Omental fat pad (tissue), 4 donors: ENCODE results near the gene MINPP1. TPM values are rescaled to one million over a fixed set of nuclear protein-coding genes. Genes with fewer than 3 reads are reported as not detected.
"Not testable (repeated sequence)": the region's sequence is repeated elsewhere in the genome, so short reads cannot be mapped to it uniquely, and the experiment has no call there.

Experiments
- ATAC-seq: fragments of 150-250 bp; one replicate; pipeline ENCODE4 v1.9.1; 2016; ENCODE audit warnings: mild to moderate bottlenecking, moderate library complexity; ENCODE audit not compliant: low FRiP score
- DNase-seq: peaks from one replicate; pipeline ENCODE4 v3.0.0-alpha.2; 2019; ENCODE audit warnings: low spot score
- total RNA-seq, 4 donors: library from RNA; depleted of rRNA; stranded (reverse); fragments of >200 nt; gene quantifications; one replicate each; pipeline ENCODE4 v1.1.0, GENCODE V29; 2016
- TF ChIP-seq, protein P1 (sequence below), 3 donors: fragments of 450-650 bp; IDR thresholded peaks; one replicate each; pipeline ENCODE4 v1.5.1; 2016 to 2017; ENCODE audit warnings: antibody characterized with exemption in 3 of 3, mild to moderate bottlenecking in 3 of 3, moderate library complexity in 2 of 3

Gene MINPP1, protein sequence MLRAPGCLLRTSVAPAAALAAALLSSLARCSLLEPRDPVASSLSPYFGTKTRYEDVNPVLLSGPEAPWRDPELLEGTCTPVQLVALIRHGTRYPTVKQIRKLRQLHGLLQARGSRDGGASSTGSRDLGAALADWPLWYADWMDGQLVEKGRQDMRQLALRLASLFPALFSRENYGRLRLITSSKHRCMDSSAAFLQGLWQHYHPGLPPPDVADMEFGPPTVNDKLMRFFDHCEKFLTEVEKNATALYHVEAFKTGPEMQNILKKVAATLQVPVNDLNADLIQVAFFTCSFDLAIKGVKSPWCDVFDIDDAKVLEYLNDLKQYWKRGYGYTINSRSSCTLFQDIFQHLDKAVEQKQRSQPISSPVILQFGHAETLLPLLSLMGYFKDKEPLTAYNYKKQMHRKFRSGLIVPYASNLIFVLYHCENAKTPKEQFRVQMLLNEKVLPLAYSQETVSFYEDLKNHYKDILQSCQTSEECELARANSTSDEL
- total RNA-seq = 10 to 100 TPM in 3 of 4 donors, 1 to 10 TPM in 1; 9.4 to 20.5 (median 15.7) TPM

DNA sequence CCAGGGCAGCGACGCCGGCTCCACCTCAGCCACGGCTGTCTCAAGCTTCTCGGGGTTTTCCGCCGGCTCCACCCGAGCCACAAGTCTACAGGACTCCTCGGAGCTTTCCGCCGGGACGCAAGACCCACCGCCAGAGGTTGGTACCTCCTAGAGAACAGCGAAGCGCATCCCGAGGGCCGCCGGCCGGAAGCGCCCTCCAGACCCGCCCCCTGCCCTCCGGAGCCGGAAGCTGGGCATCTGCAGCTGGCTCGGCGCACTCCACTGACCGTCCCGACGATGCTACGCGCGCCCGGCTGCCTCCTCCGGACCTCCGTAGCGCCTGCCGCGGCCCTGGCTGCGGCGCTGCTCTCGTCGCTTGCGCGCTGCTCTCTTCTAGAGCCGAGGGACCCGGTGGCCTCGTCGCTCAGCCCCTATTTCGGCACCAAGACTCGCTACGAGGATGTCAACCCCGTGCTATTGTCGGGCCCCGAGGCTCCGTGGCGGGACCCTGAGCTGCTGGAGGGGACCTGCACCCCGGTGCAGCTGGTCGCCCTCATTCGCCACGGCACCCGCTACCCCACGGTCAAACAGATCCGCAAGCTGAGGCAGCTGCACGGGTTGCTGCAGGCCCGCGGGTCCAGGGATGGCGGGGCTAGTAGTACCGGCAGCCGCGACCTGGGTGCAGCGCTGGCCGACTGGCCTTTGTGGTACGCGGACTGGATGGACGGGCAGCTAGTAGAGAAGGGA is at the start of gene MINPP1:
Gene MINPP1 (plus strand): TSS at position 254 of the 726 bp plus-strand sequence. CDS start 23 bp downstream, at position 277.
- ATAC-seq (peak; percentile 94), DNase-seq (peak; percentile 45)
- TF ChIP-seq, protein P1, sequence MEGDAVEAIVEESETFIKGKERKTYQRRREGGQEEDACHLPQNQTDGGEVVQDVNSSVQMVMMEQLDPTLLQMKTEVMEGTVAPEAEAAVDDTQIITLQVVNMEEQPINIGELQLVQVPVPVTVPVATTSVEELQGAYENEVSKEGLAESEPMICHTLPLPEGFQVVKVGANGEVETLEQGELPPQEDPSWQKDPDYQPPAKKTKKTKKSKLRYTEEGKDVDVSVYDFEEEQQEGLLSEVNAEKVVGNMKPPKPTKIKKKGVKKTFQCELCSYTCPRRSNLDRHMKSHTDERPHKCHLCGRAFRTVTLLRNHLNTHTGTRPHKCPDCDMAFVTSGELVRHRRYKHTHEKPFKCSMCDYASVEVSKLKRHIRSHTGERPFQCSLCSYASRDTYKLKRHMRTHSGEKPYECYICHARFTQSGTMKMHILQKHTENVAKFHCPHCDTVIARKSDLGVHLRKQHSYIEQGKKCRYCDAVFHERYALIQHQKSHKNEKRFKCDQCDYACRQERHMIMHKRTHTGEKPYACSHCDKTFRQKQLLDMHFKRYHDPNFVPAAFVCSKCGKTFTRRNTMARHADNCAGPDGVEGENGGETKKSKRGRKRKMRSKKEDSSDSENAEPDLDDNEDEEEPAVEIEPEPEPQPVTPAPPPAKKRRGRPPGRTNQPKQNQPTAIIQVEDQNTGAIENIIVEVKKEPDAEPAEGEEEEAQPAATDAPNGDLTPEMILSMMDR (IDR thresholded peaks at IDR 0.05) = no peak

DNA sequence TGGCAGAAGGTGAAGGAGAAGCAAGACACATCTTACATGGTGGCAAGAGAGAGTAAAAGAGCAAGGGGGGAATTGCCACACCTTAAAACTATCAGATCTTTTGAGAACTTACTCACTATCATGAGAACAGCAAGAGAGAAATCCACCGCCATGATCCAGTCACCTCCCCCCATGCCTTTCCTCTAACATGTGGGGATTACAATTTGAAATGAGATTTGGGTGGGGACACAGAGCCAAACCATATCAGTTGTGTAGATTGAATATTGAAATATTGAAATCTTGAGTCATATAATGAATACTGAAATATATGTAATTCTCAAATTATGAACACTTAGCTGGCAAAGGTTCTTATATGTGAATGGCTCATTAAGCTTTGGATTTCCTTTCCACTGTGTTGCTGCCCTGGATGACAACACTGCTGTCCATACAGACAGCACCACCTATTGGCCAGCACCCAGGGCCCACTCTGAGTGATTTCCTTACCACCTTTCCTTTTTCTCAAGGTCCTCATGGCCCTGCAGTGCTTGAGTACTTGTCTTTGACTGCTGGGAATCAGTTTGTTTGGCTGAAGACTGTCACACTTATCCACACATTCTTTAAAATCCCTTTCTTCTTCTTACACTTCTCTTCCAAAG is 48.0 kb upstream of the MINPP1 start:
- DNase-seq, ATAC-seq: not testable (repeated sequence)

GRCh38 chr10:87461751-87462150 is 42.9 kb upstream of the MINPP1 start:
- ATAC-seq, DNase-seq: not testable (repeated sequence)

DNA sequence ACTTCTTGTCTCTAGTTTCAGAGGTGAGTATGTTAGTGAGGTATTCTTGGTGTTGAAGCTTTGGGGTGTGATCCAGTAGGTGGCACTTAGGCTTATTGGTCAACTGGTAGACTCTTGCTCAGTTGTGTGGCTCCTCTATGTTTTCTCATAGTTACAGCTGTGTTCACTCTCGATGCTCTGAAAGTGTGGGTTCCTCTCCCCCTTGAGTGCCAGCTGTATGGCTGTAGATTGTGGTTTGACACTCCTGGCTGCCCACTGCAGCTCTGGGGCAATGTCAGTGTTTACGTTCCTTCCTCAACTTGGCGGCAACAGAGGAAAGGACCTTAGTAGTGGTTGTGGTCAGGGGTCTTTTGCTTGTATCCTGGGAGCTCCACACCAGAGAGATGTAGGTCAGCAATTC is 37.8 kb upstream of the MINPP1 start:
- not testable (repeated sequence) for DNase-seq, ATAC-seq

DNA sequence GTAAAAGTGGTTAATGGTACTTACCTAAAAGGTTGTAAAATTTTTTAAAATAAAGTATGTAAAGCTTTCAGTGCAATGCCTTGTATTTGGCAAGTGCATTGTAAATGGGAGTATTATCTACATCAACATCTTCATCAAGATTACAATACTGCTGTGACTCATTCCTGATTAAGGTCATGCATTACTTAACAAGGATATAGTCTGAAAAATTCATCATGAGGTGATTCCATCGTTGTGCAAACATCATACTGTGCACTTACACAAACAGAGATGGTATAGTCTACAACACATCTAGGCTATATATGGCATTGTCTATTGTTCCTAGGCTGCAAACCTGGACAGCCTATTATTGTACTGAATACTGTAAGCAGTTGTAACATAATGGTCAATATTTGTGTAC is 16.0 kb upstream of the MINPP1 start:
- ATAC-seq, DNase-seq: not testable (repeated sequence)

DNA sequence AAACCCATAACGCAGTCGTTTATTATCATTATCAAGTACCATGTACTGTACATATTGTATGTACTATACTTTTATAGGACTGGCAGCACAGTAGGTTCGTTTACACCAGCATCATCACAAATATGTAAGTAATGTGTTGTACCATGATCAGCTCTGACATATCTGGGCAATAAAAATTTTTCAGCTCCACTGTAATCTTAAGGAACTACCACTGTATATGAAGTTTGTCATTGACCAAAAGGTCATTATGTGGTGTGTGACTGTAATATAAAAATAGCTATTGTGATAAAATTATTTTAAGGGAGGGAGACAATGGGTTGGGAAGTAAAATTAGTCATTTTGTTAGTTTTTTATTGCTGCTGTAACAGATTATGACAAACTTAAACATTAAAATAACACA is 14.4 kb upstream of the MINPP1 start:
- ATAC-seq, DNase-seq: not testable (repeated sequence)

DNA sequence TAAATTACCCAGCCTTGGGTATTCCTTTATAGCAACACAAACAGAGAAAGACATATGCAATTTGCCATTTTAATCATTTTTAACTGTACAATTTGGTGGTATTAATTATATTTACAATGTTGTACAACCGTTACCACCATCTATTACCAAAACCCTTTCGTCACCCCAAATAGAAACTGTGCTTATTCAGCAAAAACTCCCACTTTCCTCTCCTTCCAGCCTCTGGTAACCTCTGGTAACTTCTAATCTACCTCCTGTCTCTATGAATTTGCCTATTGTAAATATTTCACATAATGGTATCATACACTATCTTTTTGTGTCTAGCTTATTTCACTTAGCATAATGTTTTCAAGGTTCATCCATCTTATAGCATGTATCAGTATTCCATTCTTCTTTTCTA is 12.2 kb upstream of the MINPP1 start:
- DNase-seq, ATAC-seq: not testable (repeated sequence)

- not testable (repeated sequence) for ATAC-seq, DNase-seq
Observed at GRCh38 chr10:87495446-87495845, 9.2 kb upstream of the MINPP1 start.

- ATAC-seq, DNase-seq: not testable (repeated sequence)
Observed at GRCh38 chr10:87497386-87497785, 7.3 kb upstream of the MINPP1 start.

DNA sequence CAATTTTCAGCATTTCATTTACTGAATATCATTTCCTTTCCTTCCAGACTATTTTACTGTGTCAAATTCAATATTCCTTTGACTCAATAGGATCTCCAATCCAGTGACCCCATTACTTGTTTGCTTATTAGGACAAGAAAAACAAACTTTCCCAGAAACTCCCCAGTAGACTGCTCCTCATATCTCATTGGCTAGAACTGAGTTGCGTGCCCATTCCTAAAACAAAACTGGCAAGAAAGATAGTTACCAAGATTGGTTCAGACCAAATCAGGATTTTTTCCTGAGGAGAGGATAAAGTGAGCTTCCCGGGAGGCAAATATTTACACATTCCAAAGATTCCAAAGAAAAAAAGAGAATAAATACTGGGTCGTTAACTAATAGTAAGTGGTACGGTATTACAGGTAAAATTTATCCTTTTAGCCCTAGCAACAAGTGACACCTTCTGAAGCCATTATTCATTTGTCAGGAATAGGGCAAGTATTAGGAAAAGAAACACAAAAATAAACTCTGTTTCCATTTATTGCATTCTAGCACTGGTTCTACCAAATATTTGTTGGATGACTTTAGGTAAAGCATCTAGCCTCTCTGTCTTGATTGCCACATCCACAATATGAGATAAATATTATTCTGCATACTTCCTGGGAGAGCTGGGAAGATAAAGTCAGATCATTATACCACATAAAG is 6.4 kb upstream of the MINPP1 start:
- DNase-seq = not testable (repeated sequence)
- peak; percentile 54 for ATAC-seq

DNA sequence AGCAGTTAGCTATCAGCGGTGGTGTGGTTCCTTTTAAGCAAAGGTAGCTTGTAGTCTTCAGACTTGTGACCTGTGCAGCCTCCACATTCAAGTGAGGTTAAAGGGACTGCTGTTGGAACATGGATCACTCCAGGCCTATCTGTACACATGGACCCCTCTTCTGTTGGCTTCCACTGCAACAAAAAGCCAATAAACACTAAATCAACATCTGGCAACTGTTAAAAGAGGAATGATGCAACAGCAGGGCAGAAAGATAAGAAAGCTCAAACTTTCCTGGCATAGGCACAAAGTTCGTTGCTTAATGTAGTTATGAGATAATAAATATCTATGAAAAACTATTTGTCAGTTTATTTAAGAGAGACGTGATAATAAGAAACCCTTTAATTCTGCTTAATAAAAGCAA is 4.0 kb upstream of the MINPP1 start:
- DNase-seq (no peak), ATAC-seq (no peak)
- TF ChIP-seq, protein P1 (IDR thresholded peaks at IDR 0.05) = no peak
